SU-DHL-6 (cell line): ENCODE measurements around the gene PLA2G4B.

Experiments
- H2AFZ ChIP-seq: fragments of 200-600 bp; sonication (generic); 2 replicates; pipeline ENCODE4 v1.6.1; 2014; ENCODE audit warnings: low read depth, mild to moderate bottlenecking, moderate library complexity, mixed read lengths, antibody characterized with exemption, low read length; ENCODE audit not compliant: severe bottlenecking
- H3F3A ChIP-seq: fragments of 200-600 bp; shearing (Covaris generic); 2 replicates; pipeline ENCODE4 v1.6.0; 2016; ENCODE audit warnings: antibody characterized with exemption, mild to moderate bottlenecking; ENCODE audit not compliant: insufficient read depth
- H3K27ac ChIP-seq: fragments of 200-600 bp; sonication (generic); 2 replicates; pipeline ENCODE4 v1.5.1; 2016; ENCODE audit warnings: low read depth, mild to moderate bottlenecking, low read length, moderate library complexity, mixed read lengths
- H3K27me3 ChIP-seq: fragments of 200-600 bp; sonication (generic), shearing (Covaris generic); 2 replicates; pipeline ENCODE4 v1.6.0; 2014; ENCODE audit warnings: mild to moderate bottlenecking, low read length
- H3K36me3 ChIP-seq: fragments of 200-600 bp; sonication (generic); 2 replicates; pipeline ENCODE4 v1.6.1; 2014; ENCODE audit warnings: mild to moderate bottlenecking, low read length, mixed read lengths
- H3K4me2 ChIP-seq: fragments of 300-600, 200-600 bp; shearing (Covaris generic), sonication (generic); 2 replicates; pipeline ENCODE4 v1.6.0; 2014; ENCODE audit warnings: low read length, low read depth, mild to moderate bottlenecking; ENCODE audit not compliant: poor library complexity, severe bottlenecking
- H3K4me3 ChIP-seq: fragments of 200-600 bp; sonication (generic); 2 replicates; pipeline ENCODE4 v1.5.1; 2014; ENCODE audit warnings: antibody characterized with exemption, low read length, mild to moderate bottlenecking, mixed read lengths; ENCODE audit not compliant: insufficient read depth, poor library complexity, severe bottlenecking
- H3K79me2 ChIP-seq: fragments of 200-600 bp; sonication (generic); 2 replicates; pipeline ENCODE4 v1.6.1; 2014; ENCODE audit warnings: mild to moderate bottlenecking, low read length, moderate library complexity; ENCODE audit not compliant: insufficient read depth
- H3K9ac ChIP-seq: fragments of 200-600 bp; sonication (generic); 2 replicates; pipeline ENCODE4 v1.7.0; 2014; ENCODE audit warnings: mild to moderate bottlenecking, low read length
- H3K9me2 ChIP-seq: fragments of 200-600 bp; sonication (generic); replicated peaks from 2 replicates; pipeline ENCODE4 v1.6.1; 2014; ENCODE audit warnings: low read length; ENCODE audit not compliant: insufficient read depth
- H3K9me3 ChIP-seq: fragments of 200-600 bp; sonication (generic); 2 replicates; pipeline ENCODE4 v1.6.1; 2014; ENCODE audit warnings: low read length, mixed read lengths; ENCODE audit not compliant: insufficient read depth
- H4K20me1 ChIP-seq: fragments of 200-600 bp; sonication (generic); 2 replicates; pipeline ENCODE4 v1.6.1; 2014; ENCODE audit warnings: low read depth, mild to moderate bottlenecking, antibody characterized with exemption, low read length, moderate library complexity, mixed read lengths
- CTCF ChIP-seq: fragments of 200-600 bp; sonication (generic); IDR thresholded peaks from one replicate; pipeline ENCODE4 v1.5.1; 2017; ENCODE audit warnings: antibody characterized with exemption, mild to moderate bottlenecking, low read length, moderate library complexity; ENCODE audit not compliant: insufficient read depth, poor library complexity, severe bottlenecking
- EZH2phosphoT487 ChIP-seq: fragments of 200-600 bp; sonication (generic), shearing (Covaris generic); conservative IDR thresholded peaks from 2 replicates; pipeline ENCODE4 v1.6.1; 2018; ENCODE audit warnings: mild to moderate bottlenecking, antibody characterized with exemption, low read length, moderate library complexity, mixed read lengths

Gene PLA2G4B

DNA sequence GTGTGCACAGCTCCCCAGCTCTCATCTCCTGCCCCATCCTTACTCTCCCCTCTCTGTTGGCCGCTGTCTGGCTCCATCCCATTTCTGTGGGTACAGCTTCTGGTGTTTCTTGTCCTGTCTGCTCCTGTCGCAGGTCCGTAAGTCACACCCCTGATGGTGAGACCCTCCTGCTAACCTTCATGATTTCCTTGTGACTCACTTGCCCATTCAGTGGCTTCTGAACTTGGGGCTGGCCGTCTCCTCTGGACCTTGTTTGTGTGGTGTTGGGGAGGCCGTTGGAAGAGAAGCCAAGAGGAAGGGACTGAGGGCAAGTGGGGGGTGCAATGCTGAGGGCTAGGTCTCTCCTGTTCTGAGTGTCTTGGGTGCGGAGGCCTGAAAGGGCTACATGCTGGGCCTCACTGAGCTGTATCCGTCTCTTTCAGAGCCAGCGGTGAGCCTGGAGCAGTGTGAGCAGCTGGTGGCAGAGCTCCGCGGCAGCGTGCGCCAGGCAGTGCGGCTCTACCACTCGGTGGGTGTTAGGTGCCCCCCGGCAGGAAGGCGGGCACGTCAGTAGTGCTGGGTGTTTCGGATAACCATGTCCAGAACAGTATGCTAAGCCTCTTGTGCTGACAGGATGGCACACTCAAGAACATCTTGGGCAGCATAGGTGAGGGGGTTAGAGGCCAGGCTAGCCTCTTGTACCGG lies 14.4 kb upstream of the PLA2G4B start:
- Histone ChIP-seq H3K36me3 (no peaks in the 10 kb centered on the region), H3K9me3 (no peaks in the 10 kb centered on the region), H3K4me3 (no peak overlapping the region), H3K9ac (no peak overlapping the region), H3K9me2 (no peaks in the 10 kb centered on the region), H4K20me1 (no peaks in the 10 kb centered on the region), H3K27ac (no peak overlapping the region), H2AFZ (no peak overlapping the region), H3F3A (no peaks in the 10 kb centered on the region), H3K4me2 (no peak overlapping the region), H3K27me3 (no peaks in the 10 kb centered on the region), H3K79me2 (no peaks in the 10 kb centered on the region)
- no peak for TF ChIP-seq EZH2phosphoT487
- no peak for TF ChIP-seq CTCF

DNA sequence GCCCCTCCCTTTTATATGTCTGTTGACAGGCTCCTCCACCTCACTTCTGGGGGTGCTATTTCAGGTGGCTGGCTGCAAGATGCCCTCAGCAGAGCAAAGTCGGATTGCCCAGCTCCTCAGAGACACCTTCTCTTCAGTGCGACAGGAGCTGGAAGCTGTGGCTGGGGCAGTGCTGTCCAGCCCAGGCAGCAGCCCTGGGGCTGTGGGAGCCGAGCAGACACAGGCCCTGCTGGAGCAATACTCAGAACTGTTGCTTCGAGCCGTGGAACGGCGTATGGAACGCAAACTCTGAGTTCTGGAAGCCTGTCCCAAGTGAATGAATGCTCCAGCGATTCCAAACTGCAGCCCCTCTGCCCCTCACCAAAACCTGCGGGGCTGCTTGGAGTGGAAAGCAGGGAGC lies 13.5 kb upstream of the PLA2G4B start:
- no peaks in the 10 kb centered on the region for H4K20me1 ChIP-seq

GRCh38 chr15:41825572-41826535 lies 12.8 kb upstream of the PLA2G4B start:
- Histone ChIP-seq H3K27me3 (no peaks in the 10 kb centered on the region), H3K79me2 (no peaks in the 10 kb centered on the region), H3K4me3 (no peak overlapping the region), H4K20me1 (no peaks in the 10 kb centered on the region), H3K9me2 (no peaks in the 10 kb centered on the region), H3K9me3 (no peaks in the 10 kb centered on the region), H3K27ac (no peak overlapping the region), H3K4me2 (no peak overlapping the region), H3F3A (no peaks in the 10 kb centered on the region), H2AFZ (no peak overlapping the region), H3K36me3 (no peaks in the 10 kb centered on the region), H3K9ac (no peak overlapping the region)
- no peak for TF ChIP-seq EZH2phosphoT487
- TF ChIP-seq CTCF, result no peak

More for the DNA sequence above, 13.5 kb upstream of the PLA2G4B start:
- no peak overlapping the region for H3K27ac ChIP-seq
- TF ChIP-seq EZH2phosphoT487, result no peak
- no peak for TF ChIP-seq CTCF
- no peak overlapping the region for H3K9ac ChIP-seq
- H3K4me2 ChIP-seq, result no peak overlapping the region
- no peaks in the 10 kb centered on the region for H3F3A ChIP-seq
- no peaks in the 10 kb centered on the region for H3K9me3 ChIP-seq
- H3K36me3 ChIP-seq, result no peaks in the 10 kb centered on the region
- H3K9me2 ChIP-seq, result no peaks in the 10 kb centered on the region
- no peaks in the 10 kb centered on the region for H3K79me2 ChIP-seq
- H3K27me3 ChIP-seq, result no peaks in the 10 kb centered on the region
- H2AFZ ChIP-seq, result no peak overlapping the region
- no peak overlapping the region for H3K4me3 ChIP-seq
